HepG2 (cell line): Measurements from ENCODE around the gene ZKSCAN8. TPM values are rescaled to one million over a fixed set of nuclear protein-coding genes. Genes with fewer than 3 reads are reported as not detected.

Experiments used
- DNMT1 ChIP-seq: sonication (generic); formaldehyde crosslinking; IDR thresholded peaks from 2 replicates; pipeline ENCODE4 v1.5.1; 2020; ENCODE audit warnings: mild to moderate bottlenecking, missing genetic modification reagents
- HNF4A ChIP-seq: sonication (generic); formaldehyde crosslinking; IDR thresholded peaks from 2 replicates; pipeline ENCODE4 v1.4.0; 2020; ENCODE audit warnings: missing genetic modification reagents
- KLF11 ChIP-seq: IDR thresholded peaks from 2 replicates; pipeline ENCODE4 v1.6.1; 2016; ENCODE audit warnings: missing compliant biosample characterization
- KMT2A ChIP-seq: sonication (generic); formaldehyde crosslinking; IDR thresholded peaks from 2 replicates; pipeline ENCODE4 v1.4.0; 2020; ENCODE audit warnings: missing genetic modification reagents
- RFX3 ChIP-seq: IDR thresholded peaks from 2 replicates; pipeline ENCODE4 v1.6.1; 2016; ENCODE audit warnings: missing biosample characterization, missing genetic modification reagents
- SETDB1 ChIP-seq: sonication (generic); formaldehyde crosslinking; IDR thresholded peaks from 2 replicates; pipeline ENCODE4 v1.5.1; 2020; ENCODE audit warnings: missing genetic modification reagents, mild to moderate bottlenecking, borderline replicate concordance
- THRA ChIP-seq: sonication (generic); formaldehyde crosslinking; IDR thresholded peaks from 2 replicates; pipeline ENCODE4 v1.4.0; 2020; ENCODE audit warnings: missing genetic modification reagents, borderline replicate concordance
- ZNF563 ChIP-seq: sonication (generic); formaldehyde crosslinking; IDR thresholded peaks from 2 replicates; pipeline ENCODE4 v1.8.0; 2022; ENCODE audit warnings: mild to moderate bottlenecking, moderate library complexity, missing genetic modification reagents
- ZNF609 ChIP-seq: sonication (generic); formaldehyde crosslinking; IDR thresholded peaks from 2 replicates; pipeline ENCODE4 v1.4.0; 2020; ENCODE audit warnings: mild to moderate bottlenecking, missing genetic modification reagents, borderline replicate concordance
- ZNF850 ChIP-seq: sonication (generic); formaldehyde crosslinking; conservative IDR thresholded peaks from 2 replicates; pipeline ENCODE4 v1.9.0; 2021; ENCODE audit warnings: mild to moderate bottlenecking, missing genetic modification reagents
- ZSCAN5A ChIP-seq: sonication (generic); formaldehyde crosslinking; IDR thresholded peaks from 2 replicates; pipeline ENCODE4 v1.8.0; 2022; ENCODE audit warnings: mild to moderate bottlenecking, missing genetic modification reagents, borderline replicate concordance
- polyA plus RNA-seq, 8 experiments: library from polyadenylated mRNA; depleted of rRNA in 3 of 8; stranded (reverse) in 7 of 8; unstranded in 1 of 8; fragments of >200 nt; fragmentation: Illumina TruSeq in 4 of 8; extraction: Trizol in 4 of 8; gene quantifications; 2 replicates each; pipeline versions ENCODE4 v1.2.1 to v1.2.3, GENCODE V29; 2011 to 2016; ENCODE audit warnings: low read depth in 4 of 8, missing spikeins in 1 of 8, mixed read lengths in 1 of 8; ENCODE audit not compliant: insufficient read depth in 1 of 8
- total RNA-seq, 5 experiments: library from RNA; depleted of rRNA; stranded (reverse); fragments of >200 nt; fragmentation: Illumina TruSeq; extraction: Trizol; gene quantifications; 2 replicates each; pipeline ENCODE4 v1.2.3, GENCODE V29; 2016; ENCODE audit warnings: low read depth in 1 of 5

ZKSCAN8 gene
- total and polyA plus RNA-seq, 2 of the 13 experiments (the other 11 are each of a cell fraction or from before 2014, with no cell fraction given), result 12.4 to 20.9 TPM

- TF ChIP-seq RFX3 (CRISPR knock-in tag) (0 out of 2 replicates have a peak, but pooled peaks have one; percentile 12), THRA (CRISPR knock-in tag) (peak; percentile 68), KMT2A (peak; percentile 100), KLF11 (CRISPR knock-in tag) (peak; percentile 94; the same call in 1 of the 2 replicates), HNF4A (CRISPR knock-in tag) (peak; percentile 65), ZNF609 (CRISPR knock-in tag) (peak; percentile 22; the same call in 1 of the 2 replicates), DNMT1 (CRISPR knock-in tag) (peak; percentile 60; the same call in 1 of the 2 replicates), SETDB1 (CRISPR knock-in tag) (peak; percentile 69; the same call in 1 of the 2 replicates), ZNF850 (CRISPR knock-in tag) (no peak), ZNF563 (CRISPR knock-in tag) (peak; percentile 79), ZSCAN5A (peak; percentile 87; the same call in 1 of the 2 replicates)
Observed at GRCh38 chr6:28136585-28137504, 4.8 kb upstream of the ZKSCAN8 start (continued).
